MG63 (cell line): ENCODE measurements around the gene NPTXR. TPM values are rescaled to one million over a fixed set of nuclear protein-coding genes. Genes with fewer than 3 reads are reported as not detected.
A peak's percentile ranks its signal among the peaks of the same experiment; 100 is the strongest.
"Not testable (repeated sequence)": the region's sequence is repeated elsewhere in the genome, so short reads cannot be mapped to it uniquely, and the experiment has no call there.

Experiments
- DNase-seq: peaks from one replicate; pipeline ENCODE4 v3.0.0-alpha.2; 2020
- H3K27me3 ChIP-seq: fragments of 250-450 bp; sonication (Bioruptor Pico); 2 replicates; pipeline ENCODE4 v1.5.1; 2020; ENCODE audit warnings: mild to moderate bottlenecking, moderate library complexity
- H3K36me3 ChIP-seq: fragments of 250-450 bp; sonication (Bioruptor Pico); 2 replicates; pipeline ENCODE4 v1.5.1; 2020; ENCODE audit warnings: mild to moderate bottlenecking, moderate library complexity
- H3K4me3 ChIP-seq: fragments of 250-450 bp; sonication (Bioruptor Pico); 2 replicates; pipeline ENCODE4 v1.5.1; 2020; ENCODE audit warnings: mild to moderate bottlenecking, moderate library complexity
- H3K9me3 ChIP-seq: fragments of 250-450 bp; sonication (Bioruptor Pico); 2 replicates; pipeline ENCODE4 v1.5.1; 2020; ENCODE audit warnings: mild to moderate bottlenecking, moderate library complexity
- total RNA-seq: library from RNA; depleted of rRNA; stranded (reverse); fragments of >200 nt; shearing (Covaris generic); gene quantifications from 2 replicates; pipeline ENCODE4 v1.2.3, GENCODE V29; 2014; ENCODE audit warnings: low replicate concordance

Gene NPTXR
- total RNA-seq, 1 experiment from 2014 or later = 0.76 TPM

- no peak overlapping the region for H3K4me3 ChIP-seq
These were observed 18.8 kb upstream of the NPTXR start for GRCh38 chr22:38862375-38863329.

GRCh38 chr22:38861927-38862326, 18.1 kb upstream of the NPTXR start:
- no peak for DNase-seq
- Histone ChIP-seq H3K4me3 (no peak overlapping the region), H3K36me3 (no peaks in the 10 kb centered on the region; the same call in 1 of the 2 replicates), H3K27me3 (no peaks in the 10 kb centered on the region), H3K9me3 (no peaks in the 10 kb centered on the region)

More at GRCh38 chr22:38862375-38863329, 18.8 kb upstream of the NPTXR start:
- Histone ChIP-seq H3K27me3 (no peaks in the 10 kb centered on the region), H3K9me3 (no peaks in the 10 kb centered on the region), H3K36me3 (no peaks in the 10 kb centered on the region; the same call in none of the 2 replicates)
- peak; percentile 42 for DNase-seq

- Histone ChIP-seq H3K36me3 (no peaks in the 10 kb centered on the region; the same call in 1 of the 2 replicates), H3K27me3 (no peaks in the 10 kb centered on the region), H3K4me3 (no peak overlapping the region), H3K9me3 (no peaks in the 10 kb centered on the region)
- no peak for DNase-seq
These were observed 17.5 kb upstream of the NPTXR start for GRCh38 chr22:38861170-38861876.

GRCh38 chr22:38860283-38861169, 16.7 kb upstream of the NPTXR start:
- H3K4me3 ChIP-seq = no peak overlapping the region
- no peaks in the 10 kb centered on the region for H3K9me3 ChIP-seq
- H3K27me3 ChIP-seq = no peaks in the 10 kb centered on the region
- no peaks in the 10 kb centered on the region; the same call in 1 of the 2 replicates for H3K36me3 ChIP-seq
- no peak for DNase-seq

- H3K36me3 ChIP-seq = no peaks in the 10 kb centered on the region
- no peak for DNase-seq
- no peak overlapping the region for H3K4me3 ChIP-seq
- H3K27me3 ChIP-seq = no peaks in the 10 kb centered on the region
- H3K9me3 ChIP-seq = no peaks in the 10 kb centered on the region
These were observed 15.9 kb upstream of the NPTXR start for GRCh38 chr22:38859581-38860282.

- H3K9me3 ChIP-seq = no peaks in the 10 kb centered on the region
- H3K36me3 ChIP-seq = no peaks in the 10 kb centered on the region
- no peak for DNase-seq
These were observed 14.7 kb upstream of the NPTXR start for GRCh38 chr22:38858492-38858891.

GRCh38 chr22:38854476-38854875, 10.6 kb upstream of the NPTXR start:
- not testable (repeated sequence) for H3K36me3 ChIP-seq, H3K4me3 ChIP-seq, H3K27me3 ChIP-seq, H3K9me3 ChIP-seq, DNase-seq

More at GRCh38 chr22:38858492-38858891, 14.7 kb upstream of the NPTXR start:
- Histone ChIP-seq H3K27me3 (no peaks in the 10 kb centered on the region), H3K4me3 (no peak overlapping the region)

- not testable (repeated sequence) for H3K27me3 ChIP-seq, DNase-seq, H3K9me3 ChIP-seq, H3K4me3 ChIP-seq, H3K36me3 ChIP-seq
These were observed 10.1 kb upstream of the NPTXR start for GRCh38 chr22:38853883-38854282.

GRCh38 chr22:38853196-38853651, 9.4 kb upstream of the NPTXR start:
- no peaks in the 10 kb centered on the region for H3K9me3 ChIP-seq
- no peaks in the 10 kb centered on the region for H3K27me3 ChIP-seq
- no peak for DNase-seq
- H3K36me3 ChIP-seq = no peaks in the 10 kb centered on the region
- H3K4me3 ChIP-seq = no peak overlapping the region

- no peaks in the 10 kb centered on the region for H3K9me3 ChIP-seq
- no peaks in the 10 kb centered on the region for H3K36me3 ChIP-seq
- no peak overlapping the region for H3K4me3 ChIP-seq
- DNase-seq = no peak
- H3K27me3 ChIP-seq = no peaks in the 10 kb centered on the region
These were observed 8.7 kb upstream of the NPTXR start for GRCh38 chr22:38852522-38852921.

- no peaks in the 10 kb centered on the region for H3K27me3 ChIP-seq
- H3K4me3 ChIP-seq = no peak overlapping the region
- no peak for DNase-seq
- H3K9me3 ChIP-seq = no peaks in the 10 kb centered on the region
- H3K36me3 ChIP-seq = no peaks in the 10 kb centered on the region
These were observed 7.4 kb upstream of the NPTXR start for GRCh38 chr22:38850941-38851849.

- DNase-seq = no peak
- Histone ChIP-seq H3K36me3 (no peaks in the 10 kb centered on the region), H3K9me3 (no peaks in the 10 kb centered on the region), H3K27me3 (no peaks in the 10 kb centered on the region), H3K4me3 (no peak overlapping the region)
These were observed 6.6 kb upstream of the NPTXR start for GRCh38 chr22:38850399-38850798.

GRCh38 chr22:38849811-38850210, 6.0 kb upstream of the NPTXR start:
- DNase-seq = no peak
- Histone ChIP-seq H3K4me3 (no peak overlapping the region), H3K27me3 (no peaks in the 10 kb centered on the region; the same call in 1 of the 2 replicates), H3K36me3 (no peaks in the 10 kb centered on the region), H3K9me3 (no peaks in the 10 kb centered on the region)

- no peak overlapping the region for H3K4me3 ChIP-seq
- peaks cover 8% of the 10 kb centered on the region for H3K27me3 ChIP-seq
- H3K9me3 ChIP-seq = no peaks in the 10 kb centered on the region
- no peaks in the 10 kb centered on the region for H3K36me3 ChIP-seq
- DNase-seq = no peak
These were observed 2.6 kb upstream of the NPTXR start for GRCh38 chr22:38846412-38846811.
